G401 (cell line): Measurements from ENCODE around the gene ATP2B2. TPM values are rescaled to one million over a fixed set of nuclear protein-coding genes. Genes with fewer than 3 reads are reported as not detected.
A peak's percentile ranks its signal among the peaks of the same experiment; 100 is the strongest.

Experiments used
- DNase-seq: peaks from one replicate; pipeline ENCODE4 v3.0.0-alpha.2; 2015; ENCODE audit warnings: low spot score
- in situ Hi-C: cut with HindIII; loops from 2 replicates; pipeline ENCODE4 v1.10.0; 2016; ENCODE audit warnings: low sequenced_read_pairs, mixed read lengths
- total RNA-seq: library from RNA; depleted of rRNA; stranded (reverse); fragments of >200 nt; shearing (Covaris generic); gene quantifications from 2 replicates; pipeline ENCODE4 v1.2.3, GENCODE V29; 2014

ATP2B2 gene
- total RNA-seq, 1 experiment from 2014 or later: not detected

GRCh38 chr3:10532939-10533736, 27.8 kb upstream of the ATP2B2 start:
- in situ Hi-C loops: no loop called here
- no peak for DNase-seq

- no peak for DNase-seq
- in situ Hi-C loops: no loop called here
Measured at GRCh38 chr3:10531031-10531430, 25.6 kb upstream of the ATP2B2 start.

GRCh38 chr3:10530241-10530640, 24.9 kb upstream of the ATP2B2 start:
- in situ Hi-C loops: no loop called here
- DNase-seq: no peak

- no peak for DNase-seq
- in situ Hi-C loops: no loop called here
Measured at GRCh38 chr3:10529809-10530208, 24.4 kb upstream of the ATP2B2 start.

- in situ Hi-C loops: no loop called here
- no peak for DNase-seq
Measured at GRCh38 chr3:10528046-10528445, 22.7 kb upstream of the ATP2B2 start.

GRCh38 chr3:10527295-10528001, 22.1 kb upstream of the ATP2B2 start:
- DNase-seq: no peak
- in situ Hi-C loops: no loop called here

- in situ Hi-C loops: no loop called here
- no peak for DNase-seq
Measured at GRCh38 chr3:10526366-10526765, 21.0 kb upstream of the ATP2B2 start.

- in situ Hi-C loops: no loop called here
- no peak for DNase-seq
Measured at GRCh38 chr3:10524799-10525301, 19.5 kb upstream of the ATP2B2 start.

- no peak for DNase-seq
- in situ Hi-C loops: no loop called here
Measured at GRCh38 chr3:10524270-10524669, 18.9 kb upstream of the ATP2B2 start.

GRCh38 chr3:10523561-10523960, 18.2 kb upstream of the ATP2B2 start:
- in situ Hi-C loops: no loop called here
- DNase-seq: no peak

- no peak for DNase-seq
- in situ Hi-C loops: no loop called here
Measured at GRCh38 chr3:10522646-10523303, 17.4 kb upstream of the ATP2B2 start.

- DNase-seq: no peak
Measured at GRCh38 chr3:10521772-10522441, 16.5 kb upstream of the ATP2B2 start.

GRCh38 chr3:10520072-10520471, 14.7 kb upstream of the ATP2B2 start:
- no peak for DNase-seq
- in situ Hi-C loops: no loop called here

More at GRCh38 chr3:10521772-10522441, 16.5 kb upstream of the ATP2B2 start:
- in situ Hi-C loops: no loop called here

- in situ Hi-C loops: no loop called here
- DNase-seq: no peak
Measured at GRCh38 chr3:10519236-10519635, 13.8 kb upstream of the ATP2B2 start.

GRCh38 chr3:10518506-10519150, 13.2 kb upstream of the ATP2B2 start:
- in situ Hi-C loops: no loop called here
- no peak for DNase-seq

GRCh38 chr3:10517627-10518026, 12.2 kb upstream of the ATP2B2 start:
- peak; percentile 82 for DNase-seq
- in situ Hi-C loops: no loop called here

GRCh38 chr3:10516544-10517452, 11.4 kb upstream of the ATP2B2 start:
- DNase-seq: no peak
- in situ Hi-C loops: no loop called here

GRCh38 chr3:10515884-10516495, 10.6 kb upstream of the ATP2B2 start:
- in situ Hi-C loops: no loop called here
- DNase-seq: no peak
